Body of pancreas (tissue), 4 donors: ENCODE data around the gene THAP2.
"Not testable (repeated sequence)": the region's sequence is repeated elsewhere in the genome, so short reads cannot be mapped to it uniquely, and the experiment has no call there.

ENCODE experiments used
- POLR2A ChIP-seq, 3 donors: fragments of 450-650 bp; IDR thresholded peaks; one replicate each; pipeline ENCODE4 v1.6.1; 2016; ENCODE audit warnings: antibody characterized with exemption in 3 of 3, mild to moderate bottlenecking in 2 of 3
- TF ChIP-seq, protein P1 (sequence below), 7 experiments: fragments of 450-650 bp in 4 of 7; fragments of 200-600 bp in 3 of 7; sonication (generic) in 3 of 7; IDR thresholded peaks; one replicate each; pipeline ENCODE4 v1.5.1; 2016 to 2019; ENCODE audit warnings: antibody characterized with exemption in 7 of 7

DNA sequence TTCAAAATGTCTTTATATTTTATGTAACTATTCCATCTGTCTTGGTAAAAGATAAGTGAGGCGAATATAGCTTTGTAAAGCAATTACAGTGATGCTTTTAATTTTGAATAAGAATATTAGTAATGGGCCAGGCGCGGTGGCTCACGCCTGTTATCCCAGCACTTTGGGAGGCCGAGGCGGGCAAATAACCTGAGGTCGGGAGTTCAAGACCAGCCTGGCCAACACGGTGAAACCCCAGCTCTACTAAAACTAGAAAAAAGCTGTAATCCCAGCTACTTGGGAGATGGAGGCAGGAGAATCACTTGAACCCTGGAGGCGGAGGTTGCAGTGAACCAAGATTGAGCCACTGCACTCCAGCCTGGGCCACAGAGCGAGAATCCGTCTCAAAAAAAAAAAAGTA lies 23.1 kb downstream of the THAP2 start:
- not testable (repeated sequence) for TF ChIP-seq POLR2A (IDR thresholded peaks at IDR 0.05)
- TF ChIP-seq, protein P1, sequence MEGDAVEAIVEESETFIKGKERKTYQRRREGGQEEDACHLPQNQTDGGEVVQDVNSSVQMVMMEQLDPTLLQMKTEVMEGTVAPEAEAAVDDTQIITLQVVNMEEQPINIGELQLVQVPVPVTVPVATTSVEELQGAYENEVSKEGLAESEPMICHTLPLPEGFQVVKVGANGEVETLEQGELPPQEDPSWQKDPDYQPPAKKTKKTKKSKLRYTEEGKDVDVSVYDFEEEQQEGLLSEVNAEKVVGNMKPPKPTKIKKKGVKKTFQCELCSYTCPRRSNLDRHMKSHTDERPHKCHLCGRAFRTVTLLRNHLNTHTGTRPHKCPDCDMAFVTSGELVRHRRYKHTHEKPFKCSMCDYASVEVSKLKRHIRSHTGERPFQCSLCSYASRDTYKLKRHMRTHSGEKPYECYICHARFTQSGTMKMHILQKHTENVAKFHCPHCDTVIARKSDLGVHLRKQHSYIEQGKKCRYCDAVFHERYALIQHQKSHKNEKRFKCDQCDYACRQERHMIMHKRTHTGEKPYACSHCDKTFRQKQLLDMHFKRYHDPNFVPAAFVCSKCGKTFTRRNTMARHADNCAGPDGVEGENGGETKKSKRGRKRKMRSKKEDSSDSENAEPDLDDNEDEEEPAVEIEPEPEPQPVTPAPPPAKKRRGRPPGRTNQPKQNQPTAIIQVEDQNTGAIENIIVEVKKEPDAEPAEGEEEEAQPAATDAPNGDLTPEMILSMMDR (IDR thresholded peaks at IDR 0.05) = not testable (repeated sequence)
